GF-D8 (cell line): ENCODE measurements around the gene DOCK3.

ENCODE experiments used
- DNase-seq: peaks from one replicate; lab custom pipeline; 2025; lab: John Stamatoyannopoulos, UW

Gene DOCK3

DNA sequence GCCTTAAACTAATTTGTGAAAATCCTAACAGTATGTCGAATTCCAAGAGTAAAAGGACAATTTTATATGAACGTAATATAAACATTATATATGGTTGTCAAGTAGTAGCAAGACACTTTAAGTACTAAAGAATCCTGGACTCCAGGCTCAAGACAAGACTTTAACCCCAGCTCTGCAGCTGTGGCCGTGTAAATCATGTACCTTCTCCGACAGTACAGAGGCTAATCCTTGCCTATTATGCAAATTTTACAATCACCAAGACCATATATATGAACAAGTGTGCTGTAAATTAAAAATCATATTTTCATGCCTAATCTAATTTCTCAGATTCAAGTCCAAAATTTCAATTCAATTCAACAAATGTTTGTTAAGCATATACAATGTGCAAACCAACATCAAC, 752.2 kb downstream of the DOCK3 start:
- DNase-seq: no peak

DNA sequence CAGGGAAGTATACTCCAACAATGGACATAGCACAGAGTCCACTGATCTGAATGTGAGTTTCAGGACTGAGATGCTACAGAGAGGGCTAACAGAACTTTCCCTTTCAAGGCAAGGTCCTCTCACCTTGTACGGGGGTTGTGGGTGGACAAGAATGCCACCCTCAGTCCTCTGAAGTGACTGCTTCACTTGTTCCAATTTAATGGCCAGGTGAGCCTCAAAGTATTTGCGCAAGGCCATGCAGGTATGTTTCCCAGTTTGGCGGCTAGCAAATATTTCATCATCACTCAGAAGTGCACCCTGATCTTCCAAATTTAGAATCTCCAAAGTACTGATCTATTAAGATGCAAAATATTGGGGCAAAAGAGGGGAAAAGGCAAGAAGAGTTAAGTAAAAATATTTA, 754.4 kb downstream of the DOCK3 start:
- DNase-seq: no peak
